H1 (cell line): ENCODE data around the gene WDR26. TPM values are rescaled to one million over a fixed set of nuclear protein-coding genes. Genes with fewer than 3 reads are reported as not detected.

Source experiments
- CEBPB ChIP-seq: IDR thresholded peaks from 2 replicates; pipeline ENCODE4 v1.6.1; 2012; ENCODE audit warnings: low read depth, low read length
- CHD7 ChIP-seq: fragments of 300-600 bp; sonication (generic); IDR thresholded peaks from 2 replicates; pipeline ENCODE4 v1.7.1; 2012; ENCODE audit warnings: low read length, moderate library complexity, mild to moderate bottlenecking, inconsistent platforms; ENCODE audit not compliant: insufficient replicate concordance
- CTBP2 ChIP-seq: IDR thresholded peaks from 2 replicates; pipeline ENCODE4 v1.7.0; 2011; ENCODE audit warnings: borderline replicate concordance, mild to moderate bottlenecking, moderate library complexity, mixed read lengths, low read length; ENCODE audit not compliant: insufficient read depth, insufficient read length
- GABPA ChIP-seq: IDR thresholded peaks from 2 replicates; pipeline ENCODE4 v1.6.1; 2011; ENCODE audit warnings: mild to moderate bottlenecking, low read length, moderate library complexity, borderline replicate concordance; ENCODE audit not compliant: insufficient read depth
- HDAC2 ChIP-seq, 2 experiments: fragments of 300-600 bp in 1 of 2; sonication (generic) in 1 of 2; IDR thresholded peaks; 2 replicates each; pipeline ENCODE4 v1.6.1; 2011 to 2012; ENCODE audit warnings: low read depth in 2 of 2, low read length in 2 of 2, mild to moderate bottlenecking in 2 of 2, moderate library complexity in 2 of 2, borderline replicate concordance in 1 of 2, inconsistent platforms in 1 of 2
- RAD21 ChIP-seq, 2 experiments: IDR thresholded peaks in 1 of 2; conservative IDR thresholded peaks in 1 of 2; 2 replicates each; pipeline ENCODE4 v1.6.1; 2011; ENCODE audit warnings: low read depth in 2 of 2, low read length in 2 of 2, improper control_type of control experiment in 1 of 2, inconsistent platforms in 1 of 2, mild to moderate bottlenecking in 1 of 2, moderate library complexity in 1 of 2
- SP4 ChIP-seq: IDR thresholded peaks from 2 replicates; pipeline ENCODE4 v1.6.1; 2012; ENCODE audit warnings: low read length, inconsistent platforms
- SRF ChIP-seq: IDR thresholded peaks from 2 replicates; pipeline ENCODE4 v1.6.1; 2011; ENCODE audit warnings: mild to moderate bottlenecking, low read depth, low read length, moderate library complexity
- polyA plus RNA-seq, 7 experiments: library from polyadenylated mRNA; depleted of rRNA in 3 of 7; stranded (reverse) in 5 of 7; unstranded in 2 of 7; fragments of >200 nt in 5 of 7; fragments of 200-250 nt in 2 of 7; gene quantifications; 1 replicate in 5 of 7; 2 replicates in 1 of 7; 4 replicates in 1 of 7; pipeline versions ENCODE4 v1.2.1 to v1.2.3, GENCODE V29; 2011 to 2013; ENCODE audit warnings: missing spikeins in 2 of 7, mixed read lengths in 2 of 7
- total RNA-seq: library from RNA; stranded (reverse); fragmentation: NEBNext Ultra II Directional; extraction: Animal tissue kit (Norgen Biotek cat#: 25700); gene quantifications from 2 replicates; pipeline ENCODE4 v1.2.1, GENCODE V29; 2021

WDR26 gene
- total and polyA plus RNA-seq, 2 of the 8 experiments (the other 6 are each of a cell fraction or from before 2014, with no cell fraction given), result 18.0 to 72.5 TPM

GRCh38 chr1:224356685-224357625 lies 77.6 kb downstream of the WDR26 start, which contains the start of gene CNIH4 (continued):
- TF ChIP-seq CHD7 (no peak), GABPA (no peak), SRF (no peak), SP4 (no peak), CTBP2 (no peak), CEBPB (no peak), HDAC2 (IDR thresholded peaks at IDR 0.05; ENCODE audit: borderline replicate concordance in 1 of 2, low read depth in 2 of 2, low read length in 2 of 2) (no peak; a peak in 1 of 4 replicates), RAD21 (IDR thresholded peaks at IDR 0.05 in 1 of 2, conservative IDR thresholded peaks at IDR 0.05 in 1 of 2; ENCODE audit: low read depth in 2 of 2, low read length in 2 of 2) (no peak)
